Type B pancreatic cell (in vitro differentiated cells): Measurements from ENCODE around the gene MAVS. TPM values are rescaled to one million over a fixed set of nuclear protein-coding genes. Genes with fewer than 3 reads are reported as not detected.

Experiments used
- DNase-seq: peaks from one replicate; pipeline ENCODE4 v3.0.0; 2021; ENCODE audit warnings: mixed read lengths; ENCODE audit not compliant: unreplicated experiment; ENCODE audit errors: extremely low spot score
- H3K27ac Mint-ChIP-seq: 2 replicates; pipeline ENCODE4 v1.8.0; 2021; ENCODE audit warnings: mild to moderate bottlenecking, mixed read lengths
- H3K27me3 Mint-ChIP-seq: 2 replicates; pipeline ENCODE4 v1.8.0; 2021; ENCODE audit warnings: mixed read lengths
- H3K36me3 Mint-ChIP-seq: 2 replicates; pipeline ENCODE4 v1.8.0; 2021; ENCODE audit warnings: mixed read lengths
- H3K4me1 Mint-ChIP-seq: one replicate; pipeline ENCODE4 v1.8.0; 2021; ENCODE audit warnings: mixed read lengths; ENCODE audit not compliant: unreplicated experiment
- H3K4me3 Mint-ChIP-seq: 2 replicates; pipeline ENCODE4 v1.8.0; 2021; ENCODE audit warnings: mild to moderate bottlenecking, mixed read lengths
- H3K9me3 Mint-ChIP-seq: 2 replicates; pipeline ENCODE4 v1.8.0; 2021; ENCODE audit warnings: mixed read lengths
- total RNA-seq: library from RNA; stranded (reverse); gene quantifications from 2 replicates; pipeline ENCODE4 v1.2.1, GENCODE V29; 2021; ENCODE audit warnings: low replicate concordance
- TF ChIP-seq, protein P1 (sequence below): fragments of 200-600 bp; sonication (generic); conservative IDR thresholded peaks from 2 replicates; pipeline ENCODE4 v1.5.0; 2021; ENCODE audit warnings: antibody characterized with exemption, mild to moderate bottlenecking

MAVS gene
- total RNA-seq, 1 donor from 2014 or later, result 44.5 TPM

DNA sequence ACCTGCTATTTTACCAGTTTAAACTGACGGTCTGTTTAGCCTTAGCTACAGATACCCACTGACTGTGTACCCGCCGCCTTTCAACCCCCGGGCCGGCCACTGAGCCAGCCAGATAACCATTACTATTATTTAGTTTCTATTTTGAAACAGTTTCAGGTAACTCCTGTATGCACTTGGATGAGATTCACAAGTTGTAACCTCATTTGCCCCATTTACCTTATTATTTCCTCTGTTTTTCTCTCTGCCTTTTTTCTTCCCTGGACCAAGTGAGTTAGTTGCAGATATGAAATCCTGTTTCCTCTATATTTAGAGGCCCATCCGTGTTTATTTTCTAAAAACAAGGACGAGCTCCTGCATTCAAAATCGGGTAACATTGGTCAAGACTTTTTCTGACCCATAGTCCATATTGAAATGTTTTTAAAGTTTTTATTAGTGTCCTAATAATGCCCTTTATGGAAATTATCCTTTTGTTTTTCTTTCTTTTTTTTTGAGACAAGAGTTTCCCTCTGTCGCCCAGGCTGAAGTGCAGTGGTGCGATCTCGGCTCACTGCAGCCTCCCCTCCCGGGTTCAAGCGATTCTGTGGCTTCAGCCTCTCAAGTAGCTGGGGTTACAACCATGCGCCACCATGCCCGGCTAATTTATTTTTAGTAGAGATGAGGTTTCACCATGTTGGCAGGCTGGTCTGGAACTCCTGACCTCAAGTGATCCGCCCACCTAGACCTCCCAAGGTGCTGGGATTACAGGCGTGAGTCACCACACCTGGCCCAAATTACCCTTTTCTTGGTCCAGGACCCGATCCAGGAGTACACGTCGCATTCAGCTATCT is 25.5 kb upstream of the MAVS start:
- no peaks in the 10 kb centered on the region for H3K36me3 Mint-ChIP-seq
- H3K27ac Mint-ChIP-seq, result peak overlapping the region; percentile 98
- TF ChIP-seq, protein P1, sequence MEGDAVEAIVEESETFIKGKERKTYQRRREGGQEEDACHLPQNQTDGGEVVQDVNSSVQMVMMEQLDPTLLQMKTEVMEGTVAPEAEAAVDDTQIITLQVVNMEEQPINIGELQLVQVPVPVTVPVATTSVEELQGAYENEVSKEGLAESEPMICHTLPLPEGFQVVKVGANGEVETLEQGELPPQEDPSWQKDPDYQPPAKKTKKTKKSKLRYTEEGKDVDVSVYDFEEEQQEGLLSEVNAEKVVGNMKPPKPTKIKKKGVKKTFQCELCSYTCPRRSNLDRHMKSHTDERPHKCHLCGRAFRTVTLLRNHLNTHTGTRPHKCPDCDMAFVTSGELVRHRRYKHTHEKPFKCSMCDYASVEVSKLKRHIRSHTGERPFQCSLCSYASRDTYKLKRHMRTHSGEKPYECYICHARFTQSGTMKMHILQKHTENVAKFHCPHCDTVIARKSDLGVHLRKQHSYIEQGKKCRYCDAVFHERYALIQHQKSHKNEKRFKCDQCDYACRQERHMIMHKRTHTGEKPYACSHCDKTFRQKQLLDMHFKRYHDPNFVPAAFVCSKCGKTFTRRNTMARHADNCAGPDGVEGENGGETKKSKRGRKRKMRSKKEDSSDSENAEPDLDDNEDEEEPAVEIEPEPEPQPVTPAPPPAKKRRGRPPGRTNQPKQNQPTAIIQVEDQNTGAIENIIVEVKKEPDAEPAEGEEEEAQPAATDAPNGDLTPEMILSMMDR, result no peak

GRCh38 chr20:3821996-3822395 is 24.6 kb upstream of the MAVS start:
- Mint-ChIP-seq H3K27ac (peak overlapping the region; percentile 98), H3K36me3 (no peaks in the 10 kb centered on the region), H3K4me1 (peaks cover 8% of the 10 kb centered on the region), H3K4me3 (peak overlapping the region; percentile 93), H3K9me3 (no peaks in the 10 kb centered on the region), H3K27me3 (no peaks in the 10 kb centered on the region)
- TF ChIP-seq, protein P1, result no peak
- DNase-seq, result no peak

More for the DNA sequence above, 25.5 kb upstream of the MAVS start:
- Mint-ChIP-seq H3K9me3 (no peaks in the 10 kb centered on the region), H3K4me3 (peak overlapping the region; percentile 93), H3K27me3 (peaks cover 6% of the 10 kb centered on the region), H3K4me1 (peaks cover 8% of the 10 kb centered on the region)
- DNase-seq, result no peak

DNA sequence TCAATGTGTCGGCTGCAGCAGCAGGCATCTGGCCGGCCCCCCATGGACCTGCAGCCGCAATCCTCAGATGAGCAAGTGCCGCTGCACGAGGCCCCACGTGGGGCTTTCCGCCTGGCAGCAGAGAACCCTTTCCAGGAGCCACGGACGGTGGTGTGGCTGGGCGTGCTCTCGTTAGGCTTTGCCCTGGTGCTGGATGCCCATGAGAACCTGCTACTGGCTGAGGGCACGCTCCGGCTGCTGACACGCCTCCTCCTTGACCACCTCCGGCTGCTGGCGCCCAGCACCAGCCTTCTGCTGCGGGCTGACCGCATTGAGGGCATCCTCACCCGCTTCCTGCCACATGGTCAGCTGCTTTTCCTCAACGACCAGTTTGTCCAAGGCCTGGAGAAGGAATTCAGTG is 22.8 kb upstream of the MAVS start:
- no peak for DNase-seq
- H3K4me1 Mint-ChIP-seq, result peaks cover 8% of the 10 kb centered on the region
- H3K4me3 Mint-ChIP-seq, result no peak overlapping the region
- no peaks in the 10 kb centered on the region for H3K9me3 Mint-ChIP-seq
- H3K36me3 Mint-ChIP-seq, result no peaks in the 10 kb centered on the region
- no peaks in the 10 kb centered on the region for H3K27me3 Mint-ChIP-seq
- TF ChIP-seq, protein P1, result no peak
- no peak overlapping the region for H3K27ac Mint-ChIP-seq

DNA sequence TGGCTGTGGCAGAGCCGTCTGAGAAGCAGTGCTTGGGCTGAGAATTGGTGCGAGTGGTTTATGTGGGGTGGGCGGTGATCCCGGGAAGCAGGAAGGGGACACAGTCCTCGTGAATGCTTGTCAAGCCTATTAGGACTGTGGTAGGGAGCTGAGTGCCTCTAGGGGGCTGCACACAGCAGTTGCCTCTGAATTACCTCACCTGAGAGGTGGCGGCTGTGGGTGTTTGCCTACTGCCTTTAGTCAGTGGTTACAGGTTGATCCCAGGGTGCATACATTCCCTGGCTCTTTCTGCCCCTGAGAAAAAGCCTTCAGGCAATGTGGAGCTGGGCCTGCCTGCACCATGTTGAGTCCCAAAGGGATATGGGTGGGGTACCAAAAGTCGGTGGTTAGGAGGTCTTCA is 21.1 kb upstream of the MAVS start:
- no peak for DNase-seq
- no peaks in the 10 kb centered on the region for H3K9me3 Mint-ChIP-seq
- no peak overlapping the region for H3K27ac Mint-ChIP-seq
- no peaks in the 10 kb centered on the region for H3K27me3 Mint-ChIP-seq
- no peak overlapping the region for H3K4me3 Mint-ChIP-seq
- peaks cover 2% of the 10 kb centered on the region for H3K36me3 Mint-ChIP-seq
- H3K4me1 Mint-ChIP-seq, result peaks cover 4% of the 10 kb centered on the region
- TF ChIP-seq, protein P1, result no peak

DNA sequence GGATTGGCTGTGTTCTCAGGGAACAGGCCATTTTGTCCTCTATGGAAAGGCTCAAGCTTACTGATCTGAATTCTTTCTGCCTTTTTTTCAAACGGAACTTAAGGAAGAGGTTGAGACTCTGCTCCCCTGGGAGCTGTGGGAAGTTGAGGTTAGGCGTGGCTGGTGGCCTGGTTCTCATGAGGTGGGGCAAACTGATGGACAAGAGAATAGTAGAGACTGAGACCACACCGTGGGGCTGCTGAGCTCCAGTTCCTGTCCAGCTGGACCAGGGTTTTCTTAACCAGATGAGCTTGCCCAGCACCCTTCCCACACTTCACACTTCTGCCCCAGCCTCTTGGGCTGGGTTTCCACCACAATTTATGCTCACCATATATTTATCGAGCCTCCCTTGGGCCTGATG is 20.2 kb upstream of the MAVS start:
- H3K9me3 Mint-ChIP-seq, result no peaks in the 10 kb centered on the region
- no peak for DNase-seq
- peaks cover 4% of the 10 kb centered on the region for H3K36me3 Mint-ChIP-seq
- no peak overlapping the region for H3K27ac Mint-ChIP-seq
- no peaks in the 10 kb centered on the region for H3K4me1 Mint-ChIP-seq
- H3K27me3 Mint-ChIP-seq, result no peaks in the 10 kb centered on the region
- TF ChIP-seq, protein P1, result no peak
- no peak overlapping the region for H3K4me3 Mint-ChIP-seq
